NT2/D1 (cell line): ENCODE results near the gene PGK2.

ENCODE experiments used
- DNase-seq: peaks from one replicate; pipeline ENCODE4 v3.0.0-alpha.2; 2011; ENCODE audit warnings: low read depth, low spot score
- H3K27me3 ChIP-seq: 2 replicates; pipeline ENCODE4 v1.6.0; 2011; ENCODE audit warnings: mild to moderate bottlenecking; ENCODE audit not compliant: insufficient read length, insufficient read depth
- H3K36me3 ChIP-seq: 2 replicates; pipeline ENCODE4 v1.6.1; 2011; ENCODE audit warnings: mild to moderate bottlenecking, low read length, mixed read lengths; ENCODE audit not compliant: insufficient read depth, insufficient read length
- H3K4me1 ChIP-seq: 2 replicates; pipeline ENCODE4 v1.5.1; 2011; ENCODE audit not compliant: insufficient read depth, insufficient read length
- H3K4me3 ChIP-seq: 2 replicates; pipeline ENCODE4 v1.5.1; 2011; ENCODE audit warnings: low read depth; ENCODE audit not compliant: insufficient read length
- H3K9ac ChIP-seq: 2 replicates; pipeline ENCODE4 v1.6.0; 2011; ENCODE audit warnings: low read depth; ENCODE audit not compliant: insufficient read length
- H3K9me3 ChIP-seq: 2 replicates; pipeline ENCODE4 v1.5.1; 2011; ENCODE audit warnings: mild to moderate bottlenecking, low read length; ENCODE audit not compliant: insufficient read depth
- SUZ12 ChIP-seq: IDR thresholded peaks from 2 replicates; pipeline ENCODE4 v1.6.1; 2011; ENCODE audit not compliant: insufficient read length, insufficient read depth; ENCODE audit errors: extremely low read depth
- YY1 ChIP-seq: IDR thresholded peaks from 2 replicates; pipeline ENCODE4 v1.6.1; 2011; ENCODE audit not compliant: insufficient read length, insufficient read depth
- ZNF274 ChIP-seq: IDR thresholded peaks from 2 replicates; pipeline ENCODE4 v1.6.1; 2011; ENCODE audit warnings: mild to moderate bottlenecking, low read depth, low read length

Gene PGK2

DNA sequence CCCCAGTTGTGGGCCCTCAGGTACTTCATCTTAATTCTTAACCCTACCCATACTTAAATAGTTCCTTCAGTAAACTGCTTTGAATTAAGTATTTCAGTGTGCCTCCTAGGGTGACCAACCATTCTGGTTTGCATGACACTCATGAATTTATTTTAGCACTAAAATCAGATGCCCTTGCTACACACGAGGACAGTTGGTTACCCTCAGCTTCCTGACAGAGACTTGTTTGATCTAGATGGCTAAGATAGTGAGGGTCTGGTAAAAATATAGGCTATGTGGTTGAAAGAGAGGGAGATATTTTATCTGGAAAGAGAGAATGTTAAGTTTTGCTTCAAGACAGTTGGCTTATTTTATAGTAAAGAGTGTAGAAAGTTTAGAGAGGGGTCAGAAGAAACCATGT, 10.6 kb downstream of the PGK2 start:
- TF ChIP-seq YY1 = no peak
- TF ChIP-seq ZNF274 = no peak
- TF ChIP-seq SUZ12 = no peak
- no peak overlapping the region for H3K9ac ChIP-seq
- no peaks in the 10 kb centered on the region for H3K36me3 ChIP-seq
- H3K4me1 ChIP-seq = no peaks in the 10 kb centered on the region
- H3K9me3 ChIP-seq = peaks cover 8% of the 10 kb centered on the region; the same call in 1 of the 2 replicates
- no peaks in the 10 kb centered on the region for H3K27me3 ChIP-seq
- no peak for DNase-seq
- H3K4me3 ChIP-seq = no peak overlapping the region

DNA sequence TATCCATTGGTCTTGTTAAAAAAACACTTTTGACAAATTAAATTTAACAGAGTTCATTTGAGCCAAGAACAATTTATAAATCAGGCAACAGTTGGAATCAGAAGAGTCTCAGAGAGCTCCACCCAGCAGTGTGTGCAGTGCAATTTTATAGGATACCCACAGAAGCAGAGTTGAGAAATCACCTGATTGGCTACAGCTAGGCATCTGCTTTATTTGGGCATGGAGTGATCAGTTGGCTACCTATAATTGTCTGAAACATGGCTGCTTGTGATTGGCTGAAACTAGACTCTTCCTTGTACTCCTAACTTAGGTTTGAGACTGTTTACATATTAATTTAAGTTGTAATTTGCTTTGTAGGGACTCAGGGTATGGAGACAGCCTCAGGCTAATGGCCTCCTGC, 12.0 kb downstream of the PGK2 start:
- Histone ChIP-seq H3K27me3 (no peaks in the 10 kb centered on the region), H3K4me1 (no peaks in the 10 kb centered on the region), H3K4me3 (no peak overlapping the region), H3K9me3 (peaks cover 9% of the 10 kb centered on the region; the same call in 1 of the 2 replicates), H3K36me3 (no peaks in the 10 kb centered on the region), H3K9ac (no peak overlapping the region)
- DNase-seq = no peak
- no peak for TF ChIP-seq SUZ12
- TF ChIP-seq YY1 = no peak
- TF ChIP-seq ZNF274 = no peak

DNA sequence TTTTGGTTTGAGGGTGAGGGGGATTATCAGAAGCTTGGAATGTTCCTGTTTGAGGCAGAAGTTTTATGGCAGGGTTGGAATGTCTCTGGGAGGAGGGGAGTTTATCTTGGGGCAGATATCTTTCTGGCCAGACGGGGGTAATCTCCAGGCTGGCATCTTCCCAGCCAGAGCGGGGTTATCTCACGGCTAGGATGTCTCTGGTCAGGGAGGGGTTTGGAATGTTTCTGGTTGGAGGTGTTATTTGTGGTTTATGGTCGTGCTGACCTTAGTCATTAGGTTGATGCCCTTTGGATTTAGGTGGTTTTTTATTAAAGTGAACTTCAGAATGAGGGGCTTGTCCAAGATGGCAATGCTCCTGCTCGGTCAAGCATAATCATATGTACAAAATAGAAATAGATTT, 14.8 kb downstream of the PGK2 start:
- Histone ChIP-seq H3K9me3 (peaks cover 9% of the 10 kb centered on the region; the same call in 1 of the 2 replicates), H3K9ac (no peak overlapping the region), H3K36me3 (no peaks in the 10 kb centered on the region), H3K4me1 (no peaks in the 10 kb centered on the region), H3K4me3 (no peak overlapping the region), H3K27me3 (no peaks in the 10 kb centered on the region)
- DNase-seq = no peak
- TF ChIP-seq SUZ12 (no peak), ZNF274 (no peak), YY1 (no peak)

DNA sequence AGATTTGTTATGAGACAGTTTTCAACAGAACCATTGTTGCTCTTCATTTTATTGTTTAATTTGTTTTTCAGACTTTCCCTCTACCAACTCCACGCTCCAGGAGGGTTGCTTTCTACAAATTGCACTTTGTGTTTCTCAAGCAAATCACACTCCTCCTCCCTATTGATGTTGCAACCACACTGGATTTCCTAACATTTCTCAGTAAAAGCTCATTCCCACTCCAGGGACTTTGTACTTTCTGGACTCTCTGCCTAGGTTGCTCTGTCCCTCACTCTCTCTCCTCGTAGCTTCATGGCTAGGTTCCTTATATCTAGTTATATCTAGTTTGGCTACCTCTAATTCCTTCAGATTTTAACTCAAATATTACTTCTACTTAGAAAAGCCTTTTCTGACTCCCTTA, 20.3 kb downstream of the PGK2 start:
- no peaks in the 10 kb centered on the region for H3K4me1 ChIP-seq
- H3K9ac ChIP-seq = no peak overlapping the region
- H3K36me3 ChIP-seq = no peaks in the 10 kb centered on the region
- TF ChIP-seq YY1 = no peak
- TF ChIP-seq ZNF274 = no peak
- TF ChIP-seq SUZ12 = no peak
- DNase-seq = no peak
- no peak overlapping the region for H3K4me3 ChIP-seq
- no peaks in the 10 kb centered on the region for H3K27me3 ChIP-seq
- peaks cover 3% of the 10 kb centered on the region; the same call in 1 of the 2 replicates for H3K9me3 ChIP-seq

GRCh38 chr6:49764571-49765236, 22.4 kb downstream of the PGK2 start:
- TF ChIP-seq YY1 (no peak), ZNF274 (no peak), SUZ12 (no peak)
- DNase-seq = no peak
- no peaks in the 10 kb centered on the region for H3K36me3 ChIP-seq
- H3K9ac ChIP-seq = no peak overlapping the region
- H3K27me3 ChIP-seq = no peaks in the 10 kb centered on the region
- no peaks in the 10 kb centered on the region for H3K4me1 ChIP-seq
- H3K4me3 ChIP-seq = no peak overlapping the region
- no peaks in the 10 kb centered on the region for H3K9me3 ChIP-seq

GRCh38 chr6:49744259-49744658, 42.8 kb downstream of the PGK2 start, which contains the start of gene CRISP3:
CRISP3 (minus strand) TSS chr6:49744388; CDS start chr6:49744367, 21 bp downstream.
- DNase-seq = no peak
- TF ChIP-seq ZNF274 = no peak
- TF ChIP-seq SUZ12 = no peak
- TF ChIP-seq YY1 = no peak
- H3K9ac ChIP-seq = no peak within 1 kb of the TSS
- H3K4me3 ChIP-seq = no peak within 1 kb of the TSS
- no peaks in the 10 kb centered on the region for H3K4me1 ChIP-seq
- H3K36me3 ChIP-seq = no peaks in the 10 kb centered on the region
- no peaks in the 10 kb centered on the region for H3K27me3 ChIP-seq
- no peaks in the 10 kb centered on the region for H3K9me3 ChIP-seq

DNA sequence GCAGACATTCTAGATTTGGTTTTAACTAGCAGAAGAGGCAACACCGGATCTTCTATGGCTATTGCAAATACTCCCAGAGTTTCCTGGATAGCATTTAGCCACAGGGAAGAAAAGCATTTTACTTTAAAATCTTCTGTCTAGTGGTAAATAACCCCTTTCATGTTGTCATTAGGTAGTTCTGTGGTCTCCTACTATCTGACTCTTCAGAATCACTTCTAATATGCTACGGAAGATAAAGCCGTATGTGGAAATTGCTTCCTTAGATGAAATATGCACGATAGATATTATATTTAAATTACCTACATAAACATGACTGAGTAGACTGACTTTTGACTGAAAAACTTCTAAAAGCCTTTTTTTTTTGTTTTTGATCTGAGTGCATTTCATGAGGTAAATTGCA, 43.7 kb downstream of the PGK2 start:
- Histone ChIP-seq H3K27me3 (no peaks in the 10 kb centered on the region), H3K36me3 (no peaks in the 10 kb centered on the region), H3K9me3 (no peaks in the 10 kb centered on the region), H3K4me3 (no peak overlapping the region), H3K4me1 (no peaks in the 10 kb centered on the region), H3K9ac (no peak overlapping the region)
- no peak for DNase-seq
- no peak for TF ChIP-seq YY1
- TF ChIP-seq SUZ12 = no peak
- TF ChIP-seq ZNF274 = no peak
